GM12891 (cell line): ENCODE results near the gene AMDHD2.

Source experiments
- POLR2A ChIP-seq: IDR thresholded peaks from 2 replicates; pipeline ENCODE4 v1.6.1; 2011; ENCODE audit warnings: low read depth, low read length, control low read depth
- POLR2AphosphoS5 ChIP-seq: IDR thresholded peaks from 2 replicates; pipeline ENCODE4 v1.6.1; 2011; ENCODE audit warnings: low read depth, low read length, control low read depth
- TAF1 ChIP-seq: IDR thresholded peaks from 2 replicates; pipeline ENCODE4 v1.6.1; 2011; ENCODE audit warnings: low read depth, low read length, control low read depth

GRCh38 chr16:2499890-2500429 is 20.2 kb upstream of the AMDHD2 start:
- TF ChIP-seq POLR2A (no peak), TAF1 (no peak), POLR2AphosphoS5 (no peak)
